ENCODE results near the gene FAM216B. TPM values are rescaled to one million over a fixed set of nuclear protein-coding genes. Genes with fewer than 3 reads are reported as not detected.

Gene FAM216B
- total and polyA plus RNA-seq, 2 donors (not counting 3 experiments of a cell fraction or from before 2014, with no cell fraction given): not detected

DNA sequence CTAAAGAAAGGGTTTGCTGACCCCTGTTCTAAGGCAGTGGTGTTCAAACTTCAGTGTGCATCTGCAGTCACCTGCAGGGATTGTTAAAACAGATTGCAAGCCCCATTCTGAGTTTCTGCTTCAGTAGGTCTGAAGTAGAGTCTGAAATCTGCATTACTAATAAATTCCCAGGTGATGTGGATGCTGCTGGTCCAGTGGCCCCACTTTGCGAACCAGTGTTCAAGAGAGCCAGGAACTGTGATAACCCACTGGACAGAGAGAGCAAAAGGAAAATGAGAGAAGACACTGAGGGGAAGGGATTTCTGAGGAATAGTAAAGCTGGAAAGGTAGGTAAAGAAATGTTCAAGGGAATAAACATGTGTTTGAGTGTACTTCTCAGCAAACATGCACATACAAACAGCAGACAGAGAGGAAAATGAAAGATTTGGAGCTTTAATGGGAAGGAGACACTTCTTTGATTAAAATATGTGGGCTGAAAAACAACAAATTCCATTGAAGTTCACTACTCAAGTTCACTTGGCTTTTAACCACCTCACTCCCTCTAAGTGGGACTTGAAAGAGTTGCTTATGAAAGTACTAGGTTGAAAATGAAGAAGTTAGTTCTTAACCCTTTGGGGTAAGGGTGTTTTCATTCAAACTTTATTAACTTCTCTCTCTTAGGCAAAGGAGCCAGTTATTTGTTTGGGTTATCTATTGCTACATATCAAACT lies 26.4 kb upstream of the FAM216B start:
- TF ChIP-seq JUN (IDR thresholded peaks at IDR 0.05; ENCODE audit: borderline replicate concordance, insufficient read depth, insufficient read length, low read depth): no peak
- no peak overlapping the region for H3K4me2 ChIP-seq (ENCODE audit: insufficient read depth, low read length)
- CTCF ChIA-PET: no interaction called here
- no peak overlapping the region for H3K27ac ChIP-seq (ENCODE audit: insufficient read depth, low read depth, low read length)
- no TSS peak for BruUV-seq (replicated peaks)
- no peaks in the 10 kb centered on the region for H4K20me1 ChIP-seq (replicated peaks; ENCODE audit: control insufficient read depth, extremely low read depth, insufficient read depth, low read length)
- no peak overlapping the region for H3K9ac ChIP-seq (replicated peaks; ENCODE audit: extremely low read depth, insufficient read depth, low read length)
- H3K9me3 ChIP-seq (replicated peaks; ENCODE audit: control insufficient read depth, insufficient read depth, low read length): no peaks in the 10 kb centered on the region
- no peak overlapping the region for H3K4me3 ChIP-seq (replicated peaks in 1 of 3; ENCODE audit: insufficient read depth in 1 of 3, low read depth in 1 of 3, low read length in 3 of 3)
- peaks cover 0 to 6% of the 10 kb centered on the region in 2 experiments for H3K27me3 ChIP-seq (ENCODE audit: control insufficient read depth in 2 of 2, insufficient read depth in 2 of 2, low read length in 2 of 2)
- no peaks in the 10 kb centered on the region for H3K4me1 ChIP-seq (ENCODE audit: control insufficient read depth, extremely low read depth, insufficient read depth, low read length)
- dilution Hi-C loops (cut with MboI; ENCODE audit: extremely low pct_ligation_motif_present, low sequenced_read_pairs): no loop called here
- FAIRE-seq (no peak), DNase-seq (ENCODE audit: low read depth, low spot score) (no peak)
- H2AFZ ChIP-seq (ENCODE audit: low read depth, low read length): no peak overlapping the region
- POLR2A ChIA-PET: no interaction called here
- no peaks in the 10 kb centered on the region for H3K36me3 ChIP-seq (ENCODE audit: control insufficient read depth in 2 of 2, extremely low read depth in 1 of 2, insufficient read depth in 2 of 2, low read length in 2 of 2)
- H3K79me2 ChIP-seq (ENCODE audit: control insufficient read depth, insufficient read depth, low read length): no peaks in the 10 kb centered on the region
- intact Hi-C loops (cut with micrococcal nuclease): no loop called here
- H3K9me1 ChIP-seq (replicated peaks; ENCODE audit: control insufficient read depth, extremely low read depth, insufficient read depth, low read length): no peaks in the 10 kb centered on the region

GRCh38 chr13:42757678-42758420 lies 23.5 kb upstream of the FAM216B start:
- no peaks in the 10 kb centered on the region for H3K9me1 ChIP-seq (replicated peaks; ENCODE audit: control insufficient read depth, extremely low read depth, insufficient read depth, low read length)
- no peak overlapping the region for H3K27ac ChIP-seq (ENCODE audit: insufficient read depth, low read depth, low read length)
- no peak for FAIRE-seq
- ChIA-PET POLR2A (no interaction called here), CTCF (no interaction called here)
- H3K9me3 ChIP-seq (replicated peaks; ENCODE audit: control insufficient read depth, insufficient read depth, low read length): no peaks in the 10 kb centered on the region
- no peak for TF ChIP-seq EZH2 (IDR thresholded peaks at IDR 0.05; ENCODE audit: borderline replicate concordance, low read depth, low read length, severe bottlenecking)
- no peak for TF ChIP-seq FOS (IDR thresholded peaks at IDR 0.05; ENCODE audit: borderline replicate concordance, insufficient read depth, low read length)
- no peak for TF ChIP-seq MYC (IDR thresholded peaks at IDR 0.05; ENCODE audit: low read depth, low read length)
- no peak for TF ChIP-seq POLR2A (IDR thresholded peaks at IDR 0.05; ENCODE audit: low read depth, low read length)
- TF ChIP-seq JUN (IDR thresholded peaks at IDR 0.05; ENCODE audit: borderline replicate concordance, insufficient read depth, insufficient read length, low read depth): no peak
- TF ChIP-seq, protein P1, sequence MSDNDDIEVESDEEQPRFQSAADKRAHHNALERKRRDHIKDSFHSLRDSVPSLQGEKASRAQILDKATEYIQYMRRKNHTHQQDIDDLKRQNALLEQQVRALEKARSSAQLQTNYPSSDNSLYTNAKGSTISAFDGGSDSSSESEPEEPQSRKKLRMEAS (IDR thresholded peaks at IDR 0.05; ENCODE audit: insufficient read depth, insufficient read length): no peak
- no peak for TF ChIP-seq GATA2 (IDR thresholded peaks at IDR 0.05; ENCODE audit: insufficient read depth, insufficient read length, low read depth, low read length)
- H3K4me2 ChIP-seq (ENCODE audit: insufficient read depth, low read length): no peak overlapping the region
- no peak overlapping the region for H3K4me3 ChIP-seq (replicated peaks in 1 of 3; ENCODE audit: insufficient read depth in 1 of 3, low read depth in 1 of 3, low read length in 3 of 3)
- dilution Hi-C loops (cut with MboI; ENCODE audit: extremely low pct_ligation_motif_present, low sequenced_read_pairs) (no loop called here), intact Hi-C loops (cut with micrococcal nuclease) (no loop called here)
- H3K4me1 ChIP-seq (ENCODE audit: control insufficient read depth, extremely low read depth, insufficient read depth, low read length): peaks cover 5% of the 10 kb centered on the region
- no peak for DNase-seq (ENCODE audit: low read depth, low spot score)
- no peak overlapping the region for H2AFZ ChIP-seq (ENCODE audit: low read depth, low read length)
- H3K79me2 ChIP-seq (ENCODE audit: control insufficient read depth, insufficient read depth, low read length): no peaks in the 10 kb centered on the region
- H3K36me3 ChIP-seq (ENCODE audit: control insufficient read depth in 2 of 2, extremely low read depth in 1 of 2, insufficient read depth in 2 of 2, low read length in 2 of 2): no peaks in the 10 kb centered on the region
- BruUV-seq (replicated peaks): no TSS peak
- peaks cover 0 to 2% of the 10 kb centered on the region in 2 experiments for H3K27me3 ChIP-seq (ENCODE audit: control insufficient read depth in 2 of 2, insufficient read depth in 2 of 2, low read length in 2 of 2)
- H4K20me1 ChIP-seq (replicated peaks; ENCODE audit: control insufficient read depth, extremely low read depth, insufficient read depth, low read length): no peaks in the 10 kb centered on the region
- H3K9ac ChIP-seq (replicated peaks; ENCODE audit: extremely low read depth, insufficient read depth, low read length): no peak overlapping the region
